ENCODE data around the gene MAL.

Gene MAL

GRCh38 chr2:95063086-95063958 lies 37.8 kb downstream of the MAL start:
- Histone ChIP-seq H3K4me1 (peaks cover 10 to 45% (median 36%) of the 10 kb centered on the region in 10 experiments; a peak in 18 of 20 replicates), H3K4me3 (no peak overlapping the region), H3K9ac (no peak overlapping the region), H3K27ac (no peak overlapping the region), H3K9me3 (replicated peaks in 1 of 11) (no peaks in the 10 kb centered on the region), H4K20me1 (peaks cover 0 to 12% (median 0%) of the 10 kb centered on the region in 11 experiments; a peak in 3 of 22 replicates), H3K36me3 (no peaks in the 10 kb centered on the region), H3K4me2 (peak overlapping the region; percentile 0 to 49 (median 25); a peak in 15 of 22 replicates), H3K27me3 (0 out of 22 replicates have a peak, but pooled peaks cover 0 to 4% (median 0%) of the 10 kb centered on the region in 11 experiments)
- no peak for TF ChIP-seq Cebpa-rat (IDR thresholded peaks at IDR 0.05)

DNA sequence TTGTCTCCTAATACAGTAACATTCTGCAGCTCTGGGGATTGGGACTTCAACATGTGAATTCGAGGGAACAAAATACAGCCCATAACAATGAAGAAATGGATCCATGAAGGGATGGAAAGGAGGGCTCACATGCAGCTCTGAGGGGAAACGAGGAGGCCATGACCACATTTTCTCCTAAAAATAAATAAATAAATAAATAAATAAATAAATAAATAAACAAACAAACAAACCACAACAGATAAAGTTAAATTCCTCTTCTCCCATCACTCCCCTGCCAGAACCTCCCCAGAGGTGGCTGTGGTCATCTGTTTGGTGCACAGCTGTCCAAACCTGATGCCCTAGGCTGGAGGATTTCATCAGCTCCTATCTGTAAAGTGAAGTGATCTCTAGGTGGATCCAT lies 42.7 kb downstream of the MAL start:
- H4K20me1 ChIP-seq, result no peaks in the 10 kb centered on the region
- H3K4me1 ChIP-seq, result peaks cover under 1 to 19% (median 10%) of the 10 kb centered on the region in 10 experiments; a peak in 15 of 20 replicates
- H3K27ac ChIP-seq, result no peak overlapping the region
- H3K9me3 ChIP-seq (replicated peaks in 1 of 11), result no peaks in the 10 kb centered on the region
- H3K4me2 ChIP-seq, result no peak overlapping the region
- H3K27me3 ChIP-seq, result no peaks in the 10 kb centered on the region
- no peaks in the 10 kb centered on the region for H3K36me3 ChIP-seq
- no peak overlapping the region for H3K4me3 ChIP-seq
- H3K9ac ChIP-seq, result no peak overlapping the region
- TF ChIP-seq Cebpa-rat (IDR thresholded peaks at IDR 0.05), result no peak

- no peaks in the 10 kb centered on the region for H4K20me1 ChIP-seq
- H3K9ac ChIP-seq, result no peak overlapping the region
- no peaks in the 10 kb centered on the region for H3K9me3 ChIP-seq (replicated peaks in 1 of 11)
- no peaks in the 10 kb centered on the region for H3K36me3 ChIP-seq
- no peak overlapping the region for H3K27ac ChIP-seq
- H3K4me1 ChIP-seq, result peaks cover 7 to 20% (median 13%) of the 10 kb centered on the region in 10 experiments
- no peak overlapping the region for H3K4me3 ChIP-seq
- peaks cover 0 to 6% (median 0%) of the 10 kb centered on the region in 11 experiments; a peak in 3 of 22 replicates for H3K27me3 ChIP-seq
- H3K4me2 ChIP-seq, result no peak overlapping the region
- no peak for TF ChIP-seq Cebpa-rat (IDR thresholded peaks at IDR 0.05)
These were observed 44.0 kb downstream of the MAL start for GRCh38 chr2:95069465-95069864.

- Histone ChIP-seq H3K4me3 (no peak overlapping the region), H3K36me3 (no peaks in the 10 kb centered on the region), H3K27ac (no peak overlapping the region), H3K27me3 (peaks cover 0 to 26% (median 0%) of the 10 kb centered on the region in 11 experiments; a peak in 5 of 22 replicates), H4K20me1 (no peaks in the 10 kb centered on the region; a peak in 1 of 22 replicates), H3K4me2 (no peak overlapping the region), H3K9ac (no peak overlapping the region), H3K9me3 (replicated peaks in 1 of 11) (no peaks in the 10 kb centered on the region), H3K4me1 (peaks cover 11 to 44% (median 36%) of the 10 kb centered on the region in 10 experiments)
- no peak for TF ChIP-seq Cebpa-rat (IDR thresholded peaks at IDR 0.05)
These were observed 46.3 kb downstream of the MAL start for GRCh38 chr2:95071856-95072255.

DNA sequence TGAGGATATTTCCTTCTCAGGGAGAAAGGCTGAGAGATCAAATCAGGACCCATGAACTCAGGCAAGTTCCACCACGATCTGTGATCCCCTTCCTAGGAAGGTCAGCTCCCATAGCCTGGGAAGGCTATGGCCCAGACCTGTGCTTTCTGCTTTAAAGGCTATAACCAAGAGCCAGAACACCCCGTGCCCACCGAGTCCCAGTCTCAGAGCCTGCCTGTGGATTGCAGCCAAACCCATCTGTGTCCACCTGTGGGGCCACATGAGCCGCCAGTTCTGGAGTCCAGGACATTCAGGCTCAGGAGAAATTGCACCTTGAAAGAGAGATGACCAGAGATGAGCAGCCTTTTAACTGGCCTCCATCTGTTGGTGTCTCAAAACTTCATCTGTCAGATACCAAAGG lies 46.9 kb downstream of the MAL start:
- Histone ChIP-seq H3K27ac (no peak overlapping the region), H3K4me3 (no peak overlapping the region), H4K20me1 (no peaks in the 10 kb centered on the region; a peak in 2 of 22 replicates), H3K27me3 (peaks cover 0 to 31% (median 0%) of the 10 kb centered on the region in 11 experiments; a peak in 5 of 22 replicates), H3K9ac (no peak overlapping the region), H3K4me1 (peaks cover 11 to 49% (median 42%) of the 10 kb centered on the region in 10 experiments), H3K36me3 (no peaks in the 10 kb centered on the region), H3K9me3 (replicated peaks in 1 of 11) (no peaks in the 10 kb centered on the region), H3K4me2 (no peak overlapping the region)
- no peak for TF ChIP-seq Cebpa-rat (IDR thresholded peaks at IDR 0.05)

- Histone ChIP-seq H4K20me1 (no peaks in the 10 kb centered on the region; a peak in 3 of 22 replicates), H3K27me3 (peaks cover 0 to 37% (median 0%) of the 10 kb centered on the region in 11 experiments; a peak in 5 of 22 replicates), H3K9ac (peak overlapping the region in 3 of 11 experiments; percentile 26 to 52 (median 40); a peak in 4 of 22 replicates), H3K4me1 (peaks cover 11 to 58% (median 47%) of the 10 kb centered on the region in 10 experiments), H3K36me3 (no peaks in the 10 kb centered on the region), H3K4me2 (peak overlapping the region; percentile 25 to 99 (median 88)), H3K4me3 (peak overlapping the region in 3 of 10 experiments; percentile 24 to 36 (median 25); a peak in 5 of 20 replicates), H3K9me3 (replicated peaks in 1 of 11) (no peaks in the 10 kb centered on the region), H3K27ac (peak overlapping the region in 7 of 11 experiments; percentile 16 to 67 (median 47); a peak in 12 of 22 replicates)
- no peak for TF ChIP-seq Cebpa-rat (IDR thresholded peaks at IDR 0.05)
These were observed 48.6 kb downstream of the MAL start for GRCh38 chr2:95073856-95074662.

DNA sequence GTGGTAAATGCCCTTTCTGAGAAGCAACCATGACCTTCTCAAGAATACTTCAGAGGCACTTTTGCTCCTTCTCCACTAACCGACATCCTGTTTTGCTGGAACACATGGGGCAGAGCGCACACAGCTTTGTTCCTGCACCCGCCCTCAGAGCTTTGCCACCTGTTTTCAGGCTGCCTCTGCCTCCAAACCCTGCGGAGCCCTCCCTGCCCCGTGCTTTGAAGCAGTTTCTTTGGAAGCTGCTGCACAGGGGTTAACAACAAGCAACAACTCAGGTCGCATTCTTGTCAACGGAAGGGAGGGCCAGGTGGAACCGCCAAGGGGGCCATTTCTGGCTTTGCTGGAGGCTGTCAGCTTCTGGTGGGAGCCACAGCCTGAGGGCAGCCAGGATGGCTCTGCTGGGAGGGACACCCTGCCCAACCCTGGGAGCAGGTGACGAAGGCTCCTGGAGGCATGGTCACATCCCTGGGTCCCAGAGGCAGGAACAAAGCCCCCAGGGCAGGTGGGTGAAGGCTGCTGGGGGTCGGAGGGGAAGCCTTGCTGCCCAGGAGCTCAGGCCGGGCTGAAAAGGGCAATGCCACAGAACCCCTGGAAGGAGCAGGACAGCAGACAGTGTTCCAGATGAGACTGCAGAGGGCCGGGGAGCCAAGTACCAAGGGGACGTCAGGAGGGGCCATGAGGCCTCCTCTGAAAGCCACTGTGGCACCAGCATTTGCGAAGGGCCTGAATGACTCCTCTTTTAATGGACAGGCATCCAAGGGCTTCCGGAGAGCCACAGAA lies 49.3 kb downstream of the MAL start:
- Histone ChIP-seq H3K4me2 (peak overlapping the region; percentile 25 to 99 (median 88)), H3K36me3 (no peaks in the 10 kb centered on the region), H4K20me1 (no peaks in the 10 kb centered on the region; a peak in 3 of 22 replicates), H3K27ac (peak overlapping the region in 4 of 11 experiments; percentile 29 to 67 (median 60); a peak in 7 of 22 replicates), H3K9ac (peak overlapping the region in 4 of 11 experiments; percentile 26 to 54 (median 46); a peak in 4 of 22 replicates), H3K27me3 (peaks cover 0 to 37% (median 0%) of the 10 kb centered on the region in 11 experiments; a peak in 5 of 22 replicates), H3K4me3 (peak overlapping the region in 2 of 10 experiments; percentile 25 to 36; a peak in 5 of 20 replicates), H3K9me3 (replicated peaks in 1 of 11) (no peaks in the 10 kb centered on the region), H3K4me1 (peaks cover 11 to 59% (median 47%) of the 10 kb centered on the region in 10 experiments)
- no peak for TF ChIP-seq Cebpa-rat (IDR thresholded peaks at IDR 0.05)
